GM18508 (cell line): Measurements from ENCODE around the gene CES1.
"Not testable (repeated sequence)": the region's sequence is repeated elsewhere in the genome, so short reads cannot be mapped to it uniquely, and the experiment has no call there.

Experiments
- ATAC-seq: cut with Tn5 transposase; IDR thresholded peaks from one replicate; pipeline ENCODE4 v1.9.1; 2021; ENCODE audit warnings: moderate number of reproducible peaks; ENCODE audit not compliant: insufficient read depth, unreplicated experiment

CES1 gene

GRCh38 chr16:55805104-55805503 is 27.8 kb downstream of the CES1 start:
- ATAC-seq = not testable (repeated sequence)

- ATAC-seq = not testable (repeated sequence)
These were observed 29.2 kb downstream of the CES1 start for GRCh38 chr16:55803681-55804080.

GRCh38 chr16:55792934-55793374 is 39.9 kb downstream of the CES1 start:
- ATAC-seq = not testable (repeated sequence)

GRCh38 chr16:55791512-55791911 is 41.4 kb downstream of the CES1 start:
- not testable (repeated sequence) for ATAC-seq

- ATAC-seq = not testable (repeated sequence)
These were observed 42.7 kb downstream of the CES1 start for GRCh38 chr16:55790240-55790639.

GRCh38 chr16:55782793-55783091 is 50.2 kb downstream of the CES1 start:
- not testable (repeated sequence) for ATAC-seq

- ATAC-seq = not testable (repeated sequence)
These were observed 50.7 kb downstream of the CES1 start for GRCh38 chr16:55782091-55782792.

- not testable (repeated sequence) for ATAC-seq
These were observed 51.4 kb downstream of the CES1 start for GRCh38 chr16:55781456-55781855.

GRCh38 chr16:55780095-55780407 is 52.8 kb downstream of the CES1 start:
- ATAC-seq = not testable (repeated sequence)

- ATAC-seq = no peak
These were observed 53.3 kb downstream of the CES1 start for GRCh38 chr16:55779402-55780094.

- ATAC-seq = no peak
These were observed 54.1 kb downstream of the CES1 start for GRCh38 chr16:55778757-55779156.

GRCh38 chr16:55775857-55776256 is 57.0 kb downstream of the CES1 start:
- ATAC-seq = no peak

GRCh38 chr16:55773859-55774549 is 58.9 kb downstream of the CES1 start:
- ATAC-seq = no peak

GRCh38 chr16:55765161-55765560 is 67.7 kb downstream of the CES1 start:
- ATAC-seq = no peak

- no peak for ATAC-seq
These were observed 72.4 kb downstream of the CES1 start for GRCh38 chr16:55760310-55761001.

- ATAC-seq = not testable (repeated sequence)
These were observed 73.0 kb downstream of the CES1 start for GRCh38 chr16:55759965-55760309.

GRCh38 chr16:55757595-55758527 is 75.0 kb downstream of the CES1 start:
- not testable (repeated sequence) for ATAC-seq

GRCh38 chr16:55756963-55757362 is 75.9 kb downstream of the CES1 start:
- no peak for ATAC-seq

- no peak for ATAC-seq
These were observed 78.8 kb downstream of the CES1 start for GRCh38 chr16:55754056-55754455.

GRCh38 chr16:55753145-55753631 is 79.7 kb downstream of the CES1 start:
- not testable (repeated sequence) for ATAC-seq
